Ovary (tissue), 3 donors: ENCODE results near the gene ZNF597.

Source experiments
- EP300 ChIP-seq: sonication (generic); formaldehyde crosslinking; IDR thresholded peaks from one replicate; pipeline ENCODE4 v1.6.1; 2017; ENCODE audit warnings: antibody characterized with exemption
- TF ChIP-seq, protein P1 (sequence below), 3 donors: fragments of 450-650 bp in 2 of 3; fragments of 200-600 bp in 1 of 3; IDR thresholded peaks; one replicate each; pipeline versions ENCODE4 v1.5.1 to v1.8.0; 2016 to 2022; ENCODE audit warnings: antibody characterized with exemption in 3 of 3, mild to moderate bottlenecking in 1 of 3
- donor health status: DM: no; HTN: no; CAD: no.

DNA sequence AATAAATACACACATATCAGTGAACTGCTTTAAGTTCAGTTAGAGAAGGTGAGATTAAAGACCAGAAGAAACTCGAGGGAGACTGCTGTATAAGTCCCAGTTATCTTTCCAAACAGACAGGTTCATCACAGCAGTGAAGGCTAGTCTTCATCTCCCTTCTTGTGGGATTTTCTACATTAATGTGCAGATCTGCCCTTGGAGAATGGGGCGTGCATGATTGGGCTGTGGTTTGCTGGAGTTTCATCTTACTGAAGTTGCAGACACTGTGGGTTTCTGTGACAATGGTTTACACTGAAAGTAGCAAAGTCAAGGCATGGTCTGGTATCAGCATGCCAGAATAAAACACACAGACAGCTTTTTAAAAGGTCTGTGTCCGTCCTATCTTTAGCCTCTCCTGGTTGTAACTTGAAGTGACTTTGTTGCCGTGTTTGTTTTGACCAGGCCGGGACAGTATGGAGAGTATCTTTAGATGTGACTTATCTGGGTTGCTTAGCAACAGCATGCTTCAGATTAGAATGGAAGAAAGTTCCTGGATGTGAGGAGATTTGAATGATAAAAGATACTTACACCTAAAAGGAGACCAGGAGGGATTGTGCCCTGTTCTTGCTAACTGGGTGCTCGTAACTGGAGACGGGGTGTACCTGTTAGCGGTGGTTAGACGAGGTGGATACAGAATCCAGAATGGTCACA, 16.2 kb upstream of the ZNF597 start:
- TF ChIP-seq, protein P1, sequence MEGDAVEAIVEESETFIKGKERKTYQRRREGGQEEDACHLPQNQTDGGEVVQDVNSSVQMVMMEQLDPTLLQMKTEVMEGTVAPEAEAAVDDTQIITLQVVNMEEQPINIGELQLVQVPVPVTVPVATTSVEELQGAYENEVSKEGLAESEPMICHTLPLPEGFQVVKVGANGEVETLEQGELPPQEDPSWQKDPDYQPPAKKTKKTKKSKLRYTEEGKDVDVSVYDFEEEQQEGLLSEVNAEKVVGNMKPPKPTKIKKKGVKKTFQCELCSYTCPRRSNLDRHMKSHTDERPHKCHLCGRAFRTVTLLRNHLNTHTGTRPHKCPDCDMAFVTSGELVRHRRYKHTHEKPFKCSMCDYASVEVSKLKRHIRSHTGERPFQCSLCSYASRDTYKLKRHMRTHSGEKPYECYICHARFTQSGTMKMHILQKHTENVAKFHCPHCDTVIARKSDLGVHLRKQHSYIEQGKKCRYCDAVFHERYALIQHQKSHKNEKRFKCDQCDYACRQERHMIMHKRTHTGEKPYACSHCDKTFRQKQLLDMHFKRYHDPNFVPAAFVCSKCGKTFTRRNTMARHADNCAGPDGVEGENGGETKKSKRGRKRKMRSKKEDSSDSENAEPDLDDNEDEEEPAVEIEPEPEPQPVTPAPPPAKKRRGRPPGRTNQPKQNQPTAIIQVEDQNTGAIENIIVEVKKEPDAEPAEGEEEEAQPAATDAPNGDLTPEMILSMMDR (IDR thresholded peaks at IDR 0.05) = no peak
- TF ChIP-seq EP300 = no peak
